GM21360 (cell line): ENCODE results near the gene DMWD.
A peak's percentile ranks its signal among the peaks of the same experiment; 100 is the strongest.

Source experiments
- ATAC-seq: cut with Tn5 transposase; IDR thresholded peaks from one replicate; pipeline ENCODE4 v1.9.1; 2021; ENCODE audit warnings: mild to moderate bottlenecking, moderate library complexity; ENCODE audit not compliant: unreplicated experiment

DMWD gene

DNA sequence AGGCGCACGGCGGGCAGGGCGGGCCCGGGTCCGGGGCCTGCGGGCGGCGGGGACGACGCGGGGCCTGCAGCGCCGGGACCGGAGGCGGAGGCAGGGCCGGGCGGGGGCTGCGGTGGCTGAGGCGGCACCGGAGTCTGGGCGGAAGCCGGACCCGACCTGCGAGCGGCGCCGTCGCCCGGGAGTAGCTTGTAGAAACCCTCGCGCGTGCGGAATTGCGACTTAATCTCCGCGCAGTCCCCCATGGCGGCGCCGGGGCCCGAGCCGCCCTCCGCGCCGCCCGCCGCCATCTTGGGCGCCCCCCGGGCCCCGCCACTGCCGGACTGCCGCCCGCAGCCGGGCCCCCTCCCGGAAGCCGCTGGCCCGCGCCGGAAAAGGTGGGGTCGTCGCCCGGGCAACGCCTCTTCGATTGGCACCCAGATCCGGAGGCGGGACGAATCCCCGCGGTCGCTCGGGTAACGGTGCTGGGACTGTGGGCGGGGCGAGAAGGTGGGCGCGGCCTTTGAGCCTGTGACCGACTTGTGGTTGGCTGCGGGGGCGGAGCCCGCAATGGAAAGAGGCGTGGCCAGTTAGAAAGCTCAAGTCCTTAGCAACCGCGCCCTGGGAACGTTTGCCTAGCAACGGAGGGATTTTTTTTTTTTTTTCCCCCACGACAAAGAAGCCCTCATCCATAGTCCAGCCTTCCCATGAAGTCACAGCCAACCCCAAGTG lies at the start of gene DMWD:
Gene DMWD (minus strand): TSS at position 376 of the 708 bp plus-strand sequence. CDS start 89 bp downstream, at position 287.
- peak; percentile 86 for ATAC-seq

GRCh38 chr19:45842198-45842597 lies 49.6 kb upstream of the DMWD start:
- no peak for ATAC-seq

GRCh38 chr19:45834970-45835369 lies 42.3 kb upstream of the DMWD start:
- no peak for ATAC-seq

- ATAC-seq = no peak
Observed at GRCh38 chr19:45828945-45829344, 36.3 kb upstream of the DMWD start.

DNA sequence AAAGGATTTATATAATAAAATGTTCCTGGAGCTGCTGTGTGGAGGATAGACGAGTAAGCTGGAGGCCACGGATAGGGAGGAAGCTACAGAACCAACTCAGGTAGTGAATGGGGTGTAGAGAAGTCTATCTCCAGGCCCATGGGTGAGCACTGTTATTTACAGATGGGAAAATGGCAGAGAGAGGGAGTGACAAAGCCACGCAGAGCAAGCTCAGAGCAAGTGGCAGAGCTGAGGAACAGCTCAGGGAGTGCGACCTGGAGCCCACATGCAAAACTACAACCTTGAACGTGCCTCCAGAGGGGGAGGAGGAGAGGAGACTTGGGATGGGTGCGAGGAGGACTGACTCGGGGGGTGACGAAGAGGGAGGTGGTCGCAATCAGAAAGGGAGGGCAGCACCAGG lies 35.9 kb upstream of the DMWD start:
- ATAC-seq = no peak

- ATAC-seq = no peak
Observed at GRCh38 chr19:45827459-45828093, 34.9 kb upstream of the DMWD start.

- no peak for ATAC-seq
Observed at GRCh38 chr19:45826934-45827333, 34.3 kb upstream of the DMWD start.

DNA sequence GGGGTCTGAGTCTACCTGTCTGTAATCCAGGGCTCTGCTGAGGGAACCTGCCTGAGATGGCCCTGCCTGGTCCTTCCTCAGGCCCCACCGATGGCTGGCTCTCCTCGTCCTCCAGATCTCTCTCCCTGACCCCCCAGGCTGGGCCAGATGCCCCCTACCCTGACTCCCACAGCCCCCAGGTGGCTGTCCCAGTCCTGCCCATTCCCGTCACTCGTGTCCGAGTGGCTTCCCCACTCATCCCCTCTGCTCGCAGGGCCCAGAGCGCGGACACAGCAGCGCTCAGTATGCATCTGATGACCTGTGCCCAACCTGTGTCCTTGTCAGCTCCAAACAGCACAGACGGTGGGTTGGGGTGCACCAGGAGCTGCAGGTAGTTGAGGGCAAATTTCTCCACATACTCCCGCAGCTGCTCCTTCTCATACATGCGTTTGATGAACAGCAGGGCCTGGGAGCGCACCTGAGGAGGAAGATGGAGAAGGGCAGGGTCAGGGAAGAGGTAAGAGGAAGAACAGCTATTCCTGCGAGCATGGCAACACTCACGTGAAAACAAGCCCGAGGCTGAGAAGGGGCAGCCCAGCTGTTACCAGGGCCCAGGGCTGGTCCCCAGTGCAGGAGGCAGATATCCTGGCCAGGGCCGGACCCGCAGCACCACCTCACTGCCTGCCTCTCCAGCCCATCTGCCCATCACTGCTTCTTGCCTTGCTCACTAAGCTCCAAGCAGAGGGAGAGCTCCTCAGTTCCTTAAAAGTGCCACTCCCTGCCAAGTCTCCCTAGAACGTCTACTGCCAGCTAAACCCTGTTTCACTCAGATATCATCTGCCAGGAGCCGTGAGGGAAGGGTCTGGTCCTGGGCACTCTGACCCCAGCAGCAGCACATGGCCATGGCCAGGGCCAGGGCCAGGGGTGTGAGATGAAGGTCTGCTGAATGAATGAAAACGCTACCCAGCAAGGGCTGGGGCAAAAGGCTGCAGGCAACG lies 33.6 kb upstream of the DMWD start:
- ATAC-seq = no peak

GRCh38 chr19:45825263-45825605 lies 32.6 kb upstream of the DMWD start:
- no peak for ATAC-seq

DNA sequence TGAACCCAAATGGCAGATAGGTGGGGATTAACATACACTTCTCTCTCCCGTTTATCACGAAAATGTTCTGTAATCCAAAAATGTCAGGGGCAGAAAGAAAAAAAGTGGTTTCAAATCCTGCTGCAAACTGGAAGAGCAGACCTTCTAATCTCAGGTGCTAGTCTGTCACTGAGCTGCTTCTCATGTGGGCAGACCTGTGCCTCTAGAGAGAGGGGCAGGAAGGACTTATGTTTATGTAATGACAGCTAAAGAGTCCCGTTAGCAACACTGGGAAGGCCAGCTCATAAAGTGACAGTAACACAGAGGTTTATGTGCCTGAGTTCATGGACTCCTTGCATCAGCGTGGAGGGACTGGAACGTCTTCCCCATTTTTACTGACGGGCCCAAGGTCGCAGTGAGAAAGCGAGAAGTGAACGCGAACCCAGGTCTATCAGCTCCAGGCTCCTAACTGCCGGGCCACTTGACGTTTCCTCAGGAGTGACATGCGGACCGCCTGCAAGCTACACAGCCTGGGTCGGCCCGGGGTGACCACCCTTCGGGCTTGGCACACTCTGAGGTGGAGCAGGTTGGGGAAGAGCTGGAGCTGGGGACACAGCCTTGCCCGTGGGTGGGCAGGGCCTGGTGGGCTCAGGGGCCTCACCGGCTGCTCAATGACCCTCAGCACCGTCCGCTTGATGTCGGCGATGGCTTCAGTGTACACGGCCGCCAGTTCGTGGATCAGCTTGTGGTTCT lies 32.1 kb upstream of the DMWD start:
- no peak for ATAC-seq

DNA sequence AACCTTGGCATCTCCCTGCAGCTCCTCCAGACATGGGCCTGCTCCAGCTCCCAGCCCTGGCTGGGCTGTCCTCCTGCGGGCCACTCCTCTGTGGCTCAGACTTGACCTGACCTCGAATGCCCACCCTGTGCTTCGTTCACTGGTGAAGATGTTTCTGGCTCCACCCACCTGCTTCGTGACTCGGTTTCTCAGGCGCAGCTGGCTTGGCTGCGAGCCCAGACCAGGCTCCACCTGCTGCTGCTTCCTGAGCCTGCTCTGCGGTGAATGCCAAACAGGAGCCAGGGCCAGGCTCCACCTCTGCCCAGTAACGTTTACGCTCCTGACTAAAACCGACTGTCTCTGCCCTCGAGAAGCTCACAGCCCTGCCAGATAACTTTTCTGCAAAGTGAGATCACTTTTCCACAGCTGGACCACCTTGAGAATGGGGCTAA lies 31.4 kb upstream of the DMWD start:
- ATAC-seq = no peak

DNA sequence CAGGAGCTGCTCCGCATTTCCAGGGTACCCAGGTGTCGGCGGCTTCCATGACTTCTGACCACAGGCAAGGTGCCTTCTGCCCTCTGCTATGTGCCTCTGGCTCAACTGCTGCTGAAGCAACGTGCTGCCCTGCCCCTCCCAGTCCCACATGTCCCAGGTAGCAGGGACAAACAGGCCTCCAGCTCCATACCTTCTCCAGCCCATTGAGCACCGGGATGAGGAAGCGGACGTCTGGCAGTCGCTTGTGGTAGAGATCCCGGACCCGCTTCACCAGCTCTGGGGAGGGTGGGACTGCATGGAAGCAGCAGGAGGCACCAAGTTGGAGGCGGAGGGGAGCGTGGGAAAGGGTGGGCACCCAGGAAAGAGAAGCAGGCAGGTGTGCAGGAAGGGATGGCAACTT lies 30.5 kb upstream of the DMWD start:
- no peak for ATAC-seq

DNA sequence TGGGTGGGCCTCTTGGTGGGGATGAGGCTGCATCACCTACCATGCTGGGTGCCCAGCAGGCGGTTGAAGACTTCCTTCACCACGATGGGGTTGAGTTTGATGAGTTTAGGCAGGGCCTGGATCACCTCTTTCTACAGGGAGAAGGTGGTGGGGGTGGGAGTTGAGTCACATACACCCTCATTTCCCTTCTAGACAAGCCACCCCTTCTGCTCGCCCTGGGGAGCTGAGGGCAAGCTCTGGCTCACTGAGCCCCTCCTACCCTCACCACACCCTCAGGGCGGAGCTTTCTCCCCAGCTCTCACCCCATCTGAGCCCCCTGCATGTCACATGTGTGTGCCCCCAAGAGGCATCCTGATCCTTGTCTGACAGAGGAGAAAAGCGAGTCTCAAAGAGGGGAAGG lies 30.1 kb upstream of the DMWD start:
- ATAC-seq = no peak

DNA sequence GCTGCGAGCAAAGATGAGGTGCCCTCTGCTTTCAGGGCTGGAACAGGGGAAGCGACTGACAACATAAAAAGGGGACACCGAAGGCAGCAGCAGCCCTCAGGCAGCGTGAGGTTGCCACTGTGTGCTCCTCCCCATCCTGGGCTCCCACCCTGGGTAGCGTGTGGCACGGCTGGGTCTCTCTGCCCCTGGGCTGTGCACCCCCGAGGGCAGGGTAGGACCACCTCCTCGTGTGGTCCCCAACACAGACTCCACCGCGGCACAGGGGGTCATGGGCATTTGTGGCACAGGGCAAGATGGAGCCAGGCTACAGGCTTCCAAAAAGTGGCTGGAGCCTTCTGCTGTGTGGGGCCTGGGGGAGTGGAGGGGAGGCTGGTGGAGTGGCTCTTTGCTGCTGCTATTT lies 28.9 kb upstream of the DMWD start:
- no peak for ATAC-seq

- no peak for ATAC-seq
Observed at GRCh38 chr19:45821103-45821521, 28.5 kb upstream of the DMWD start.

DNA sequence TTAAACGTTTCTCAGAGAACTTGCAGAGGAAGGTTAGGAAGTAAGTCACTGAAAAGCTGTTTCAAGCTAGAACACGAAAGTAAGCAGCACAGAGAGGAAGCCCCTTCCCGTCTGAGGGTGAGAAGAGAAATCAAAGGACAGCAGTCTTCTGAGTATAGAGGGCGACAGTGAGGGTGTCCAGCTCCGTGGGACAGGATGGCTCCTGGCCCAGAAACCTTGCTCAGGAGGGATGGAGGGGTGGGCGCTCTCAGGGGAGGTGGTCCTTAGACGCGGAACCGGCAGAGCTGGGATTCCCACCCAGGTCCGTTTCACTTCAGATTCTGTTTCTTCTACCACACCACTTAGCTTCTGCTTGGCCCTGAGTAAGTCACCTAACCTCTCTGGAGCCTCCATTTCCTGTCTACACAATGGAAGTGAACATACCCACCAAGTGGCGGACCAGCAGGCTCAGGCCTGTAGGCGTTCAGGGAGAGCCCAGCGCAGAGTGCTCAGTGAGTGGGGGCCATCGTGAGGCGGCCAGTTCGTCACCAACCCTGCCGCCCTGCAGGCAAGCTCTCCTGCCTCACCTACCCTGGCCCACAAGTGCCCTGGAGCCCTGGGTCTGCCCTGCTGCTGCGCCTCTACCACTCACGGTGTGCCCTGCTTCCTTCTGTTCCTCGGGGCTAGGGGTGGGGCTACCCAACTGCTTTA lies 27.9 kb upstream of the DMWD start:
- no peak for ATAC-seq

DNA sequence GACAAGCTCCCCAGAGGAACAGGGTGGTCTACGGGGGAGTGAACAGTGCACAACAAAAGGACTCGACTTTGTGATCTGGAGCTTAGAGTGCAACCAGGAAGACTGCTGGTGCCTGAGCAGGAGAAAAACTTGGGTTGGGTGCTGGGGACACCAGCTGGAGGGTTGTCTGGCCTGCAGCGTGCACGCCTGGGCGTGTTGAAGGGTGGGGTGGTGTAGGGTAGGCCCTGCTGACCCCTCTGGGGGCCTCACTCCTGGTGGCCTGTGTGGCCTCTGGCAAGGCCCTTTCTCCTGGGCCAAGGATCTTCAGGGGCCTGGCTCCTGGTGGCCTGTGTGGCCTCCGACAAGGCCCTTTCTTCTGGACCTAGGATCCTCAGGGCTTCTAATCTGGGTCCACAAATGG lies 27.1 kb upstream of the DMWD start:
- no peak for ATAC-seq

GRCh38 chr19:45817725-45818301 lies 25.2 kb upstream of the DMWD start:
- ATAC-seq = no peak

GRCh38 chr19:45817010-45817724 lies 24.5 kb upstream of the DMWD start:
- peak; percentile 85 for ATAC-seq
